LNCAP (cell line): ENCODE results near the gene CHPT1.

Source experiments
- TF ChIP-seq, protein P1 (sequence below): fragments of 450-650 bp; IDR thresholded peaks from 2 replicates; pipeline ENCODE4 v1.5.1; 2017; ENCODE audit warnings: mild to moderate bottlenecking

The CHPT1 gene

GRCh38 chr12:101691503-101692096 is 5.8 kb upstream of the CHPT1 start:
- TF ChIP-seq, protein P1, sequence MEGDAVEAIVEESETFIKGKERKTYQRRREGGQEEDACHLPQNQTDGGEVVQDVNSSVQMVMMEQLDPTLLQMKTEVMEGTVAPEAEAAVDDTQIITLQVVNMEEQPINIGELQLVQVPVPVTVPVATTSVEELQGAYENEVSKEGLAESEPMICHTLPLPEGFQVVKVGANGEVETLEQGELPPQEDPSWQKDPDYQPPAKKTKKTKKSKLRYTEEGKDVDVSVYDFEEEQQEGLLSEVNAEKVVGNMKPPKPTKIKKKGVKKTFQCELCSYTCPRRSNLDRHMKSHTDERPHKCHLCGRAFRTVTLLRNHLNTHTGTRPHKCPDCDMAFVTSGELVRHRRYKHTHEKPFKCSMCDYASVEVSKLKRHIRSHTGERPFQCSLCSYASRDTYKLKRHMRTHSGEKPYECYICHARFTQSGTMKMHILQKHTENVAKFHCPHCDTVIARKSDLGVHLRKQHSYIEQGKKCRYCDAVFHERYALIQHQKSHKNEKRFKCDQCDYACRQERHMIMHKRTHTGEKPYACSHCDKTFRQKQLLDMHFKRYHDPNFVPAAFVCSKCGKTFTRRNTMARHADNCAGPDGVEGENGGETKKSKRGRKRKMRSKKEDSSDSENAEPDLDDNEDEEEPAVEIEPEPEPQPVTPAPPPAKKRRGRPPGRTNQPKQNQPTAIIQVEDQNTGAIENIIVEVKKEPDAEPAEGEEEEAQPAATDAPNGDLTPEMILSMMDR: no peak

GRCh38 chr12:101694297-101694848 is 3.1 kb upstream of the CHPT1 start:
- TF ChIP-seq, protein P1: no peak

GRCh38 chr12:101694986-101695385 is 2.5 kb upstream of the CHPT1 start:
- TF ChIP-seq, protein P1: no peak

GRCh38 chr12:101695706-101696105 is 1.7 kb upstream of the CHPT1 start:
- TF ChIP-seq, protein P1: no peak

GRCh38 chr12:101696251-101697196 is 916 bp upstream of the CHPT1 start:
- TF ChIP-seq, protein P1: no peak

GRCh38 chr12:101697930-101698799 is 725 bp downstream of the CHPT1 start:
- TF ChIP-seq, protein P1: no peak

DNA sequence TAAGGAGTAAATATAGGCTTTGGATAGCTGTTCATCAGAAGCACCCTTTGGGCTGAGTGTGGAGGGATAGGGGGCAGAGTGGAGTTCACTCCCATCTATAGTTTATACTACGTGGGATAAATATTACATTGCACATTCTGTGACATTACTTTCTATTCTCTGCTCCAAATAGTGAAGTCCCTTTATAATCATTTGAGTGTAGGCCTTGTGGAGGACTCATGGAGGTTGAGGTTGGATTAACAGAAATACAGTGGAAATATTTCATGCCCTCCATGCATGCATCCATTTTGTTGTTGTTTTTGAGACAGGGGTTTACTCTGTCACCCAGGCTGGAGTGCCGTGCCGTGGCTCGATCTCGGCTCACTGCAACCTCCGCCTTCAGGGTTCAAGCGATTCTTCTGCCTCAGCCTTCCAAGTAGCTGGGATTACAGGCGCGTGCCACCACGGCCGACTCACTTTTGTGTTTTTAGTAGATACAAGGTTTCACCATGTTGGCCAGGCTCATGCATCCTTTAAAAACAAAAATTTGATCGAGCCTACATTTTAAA is 1.4 kb downstream of the CHPT1 start:
- TF ChIP-seq, protein P1: peak; percentile 49; the same call in 1 of the 2 replicates
